Measurements from ENCODE around the gene PGS1.

PGS1 gene

DNA sequence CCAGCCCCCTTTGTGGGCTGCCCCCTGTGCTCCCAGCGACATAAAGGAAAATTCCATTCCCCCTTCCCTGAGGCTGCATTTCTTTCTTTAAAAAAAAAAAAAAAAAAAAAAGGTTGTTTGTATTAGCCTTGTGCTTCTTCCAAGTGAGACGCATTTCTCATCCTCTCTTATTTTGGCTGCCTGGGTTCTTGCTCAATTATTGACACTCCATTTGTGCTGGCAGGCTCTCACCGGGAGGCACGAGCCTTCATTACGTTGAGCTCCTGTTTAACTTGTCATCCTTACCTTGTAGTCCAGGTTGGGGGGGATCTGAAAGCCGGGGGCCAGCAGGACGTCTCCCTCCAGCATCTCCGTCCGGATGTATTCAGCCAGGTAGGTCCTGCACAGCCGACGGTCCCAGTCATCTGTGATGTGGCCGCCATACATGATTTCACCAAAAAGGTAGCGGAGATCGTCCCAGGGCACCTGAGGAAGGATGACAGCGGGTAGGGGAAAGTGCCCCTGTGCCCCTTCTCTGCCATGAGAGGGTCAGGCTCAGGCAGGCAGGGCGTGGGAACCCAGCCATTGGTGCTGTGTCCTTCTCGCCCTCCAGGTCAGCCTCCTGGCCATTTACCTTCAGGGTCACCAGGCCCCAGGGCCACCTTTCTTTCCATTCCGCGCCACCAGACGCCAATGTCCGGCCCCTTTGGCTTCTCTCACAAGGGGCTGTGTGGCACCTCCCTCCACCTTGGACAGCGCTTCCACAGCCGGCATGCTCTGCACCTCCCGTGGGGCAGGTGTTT is 50.6 kb downstream of the PGS1 start:
- DNase-seq, result no peak

DNA sequence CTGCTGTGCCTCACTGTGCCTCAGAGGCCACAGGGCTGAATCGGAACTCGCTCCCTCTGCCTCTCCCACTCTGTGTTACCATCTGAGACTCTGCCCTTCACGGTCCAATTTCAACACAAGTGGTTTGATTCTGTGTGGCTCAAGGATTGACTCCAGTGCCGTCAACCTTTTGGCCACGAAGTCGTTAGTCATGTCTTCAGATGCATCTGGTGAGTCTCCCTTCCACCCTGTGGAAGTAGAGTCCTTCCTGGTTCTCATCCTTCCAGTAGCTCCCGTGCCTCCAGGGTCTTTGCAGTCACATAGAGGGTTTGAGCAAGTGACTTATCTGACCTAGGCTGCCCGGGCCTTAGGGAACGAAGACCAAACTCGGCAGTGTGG is 51.2 kb downstream of the PGS1 start:
- no peak for DNase-seq

DNA sequence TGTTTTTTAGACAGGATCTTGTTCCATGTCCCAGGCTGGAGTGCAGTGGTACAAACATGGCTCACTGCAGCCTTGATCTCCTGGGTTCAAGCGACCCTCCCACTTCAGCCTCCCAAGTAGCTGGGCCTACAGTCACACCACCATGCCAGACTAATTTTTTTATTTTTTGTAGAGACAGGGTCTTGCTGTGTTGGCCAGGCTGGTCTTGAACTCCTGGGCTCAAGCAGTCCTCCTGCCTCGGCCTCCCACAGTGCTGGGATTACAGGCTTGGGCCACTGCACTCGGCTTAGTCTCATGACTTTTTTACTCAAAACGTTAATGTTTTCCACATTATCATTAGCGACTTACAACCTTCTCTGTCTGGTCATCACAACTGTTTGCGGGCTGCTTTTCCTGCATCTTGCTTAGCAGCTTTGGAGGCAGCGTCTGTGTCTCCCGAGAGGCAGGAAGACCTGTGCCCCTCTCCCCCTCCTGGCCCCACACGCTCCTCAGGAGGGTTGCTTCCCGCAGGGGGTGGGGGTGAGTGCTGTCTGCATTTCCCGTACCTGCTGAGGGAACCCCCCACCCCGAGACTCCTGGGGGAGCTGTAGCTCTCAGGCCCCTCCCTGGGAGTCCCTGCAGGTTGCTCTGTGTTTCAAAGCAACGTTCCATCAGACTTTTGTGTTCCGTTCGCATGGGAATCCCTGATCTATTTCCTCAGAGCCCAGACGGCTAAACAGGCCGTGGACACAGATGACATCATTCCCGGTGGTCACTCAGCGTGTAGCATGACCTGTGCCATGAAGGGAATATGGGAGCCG is 52.6 kb downstream of the PGS1 start:
- no peak for DNase-seq

DNA sequence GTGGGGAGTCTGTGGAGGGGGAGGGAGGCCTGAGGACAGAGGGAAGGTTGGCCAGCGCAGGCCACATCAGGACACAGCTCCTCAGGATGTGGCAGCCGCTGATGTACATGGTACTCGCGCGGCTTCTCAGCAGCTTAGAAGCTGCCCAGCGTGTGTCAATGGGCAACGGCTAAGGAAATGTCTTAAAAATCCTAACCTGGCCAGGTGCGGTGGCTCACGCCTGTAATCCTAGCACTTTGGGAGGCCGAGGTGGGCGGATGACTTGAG is 53.2 kb downstream of the PGS1 start:
- DNase-seq, result no peak

DNA sequence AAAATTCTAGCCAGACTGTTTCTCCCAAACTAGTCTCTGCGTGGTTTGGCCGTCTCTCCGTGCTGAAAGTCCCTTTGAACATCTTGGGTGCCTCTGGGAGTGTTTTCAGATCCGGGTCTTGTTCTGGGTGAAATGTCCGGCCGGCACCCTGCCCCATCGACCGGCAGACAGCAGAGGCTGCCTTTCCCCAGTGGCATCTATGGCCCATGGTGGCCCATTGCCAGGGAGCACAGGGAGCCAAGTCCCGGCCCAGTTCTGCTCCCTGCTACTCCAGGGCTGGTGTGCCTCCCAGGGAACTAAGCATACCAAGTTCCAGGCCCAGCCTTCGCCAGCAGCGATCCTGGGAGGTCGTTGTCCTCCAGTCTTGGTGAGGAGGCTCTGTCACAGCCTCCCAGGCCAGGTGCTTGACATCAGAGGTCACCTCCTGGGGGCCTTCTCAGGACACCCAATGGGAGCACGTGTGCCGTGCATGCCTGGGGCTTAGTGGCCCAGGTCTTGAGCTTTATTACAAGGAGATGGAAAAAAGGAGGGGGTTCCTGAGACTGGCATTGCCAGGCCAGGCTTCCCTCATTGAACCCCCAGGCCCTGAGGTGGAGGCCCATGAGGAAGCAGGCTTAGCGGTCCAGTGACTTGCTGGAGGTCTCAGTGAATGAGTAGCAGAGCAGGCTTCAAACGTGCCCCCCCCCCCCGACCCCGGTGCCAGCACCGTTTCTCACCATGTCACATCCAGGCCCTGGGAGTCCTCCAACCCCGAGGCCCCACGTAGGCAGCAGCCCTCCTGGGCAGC is 54.0 kb downstream of the PGS1 start:
- no peak for DNase-seq

DNA sequence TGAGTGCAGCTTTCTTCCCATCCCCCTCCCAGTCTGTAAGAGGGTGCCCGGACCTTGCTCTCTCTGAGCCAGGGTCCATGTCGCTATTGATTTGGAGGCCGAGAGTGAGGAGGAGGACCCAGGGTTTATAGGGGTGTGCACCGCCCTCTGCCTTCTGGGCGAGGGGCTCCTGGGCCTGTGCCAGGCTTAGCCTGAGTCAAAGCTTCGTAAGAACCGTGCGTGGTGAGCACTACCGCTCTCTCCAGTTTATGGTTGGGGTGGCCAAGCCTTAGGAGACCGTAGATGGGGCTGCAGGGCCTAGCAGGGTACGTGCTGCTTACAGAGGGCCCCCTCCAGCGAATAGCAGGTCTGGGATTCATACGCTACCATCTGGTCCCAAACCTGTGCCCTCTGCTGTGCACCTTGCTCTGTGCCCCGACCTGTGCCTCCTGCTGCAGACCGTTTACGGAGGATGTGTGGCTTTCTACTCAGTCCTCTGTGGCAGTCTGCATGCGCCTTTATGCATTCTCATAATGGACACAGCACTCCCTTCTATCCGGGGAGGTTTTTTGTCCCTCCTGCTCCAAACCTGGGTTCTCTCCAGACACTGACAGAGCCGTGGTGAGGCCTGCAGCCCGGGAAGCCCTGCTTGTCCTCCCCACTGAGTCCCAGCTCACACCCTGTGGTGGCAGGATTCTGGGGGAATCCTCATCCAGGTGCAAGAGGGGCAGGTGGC is 54.7 kb downstream of the PGS1 start:
- no peak for DNase-seq

DNA sequence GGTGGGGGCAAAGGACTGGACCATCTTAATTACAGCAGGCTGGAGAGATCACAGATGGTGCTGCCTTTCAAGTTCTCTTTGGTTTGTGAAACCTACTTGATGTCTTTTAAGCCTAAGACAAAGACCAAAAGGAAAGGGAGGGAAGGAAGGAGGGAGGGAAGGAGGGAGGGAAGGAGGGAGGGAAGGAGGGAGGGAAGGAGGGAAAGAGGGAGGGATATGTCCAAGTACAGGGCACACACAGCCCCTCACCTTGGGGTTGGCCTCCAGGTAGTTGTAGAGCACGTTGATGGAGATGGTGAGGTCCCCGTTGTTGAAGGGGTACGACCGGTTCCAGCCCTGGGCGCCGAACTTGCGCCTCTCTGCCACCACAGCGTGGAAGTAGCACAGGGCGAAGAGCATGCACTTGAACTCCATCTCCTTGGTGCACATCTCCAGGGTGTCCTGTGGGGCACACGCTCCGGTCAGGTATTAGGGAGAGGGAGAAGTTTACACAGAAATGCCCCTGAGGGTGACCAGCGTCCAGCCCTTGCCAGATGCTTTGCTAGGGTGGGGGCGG is 55.4 kb downstream of the PGS1 start:
- no peak for DNase-seq

DNA sequence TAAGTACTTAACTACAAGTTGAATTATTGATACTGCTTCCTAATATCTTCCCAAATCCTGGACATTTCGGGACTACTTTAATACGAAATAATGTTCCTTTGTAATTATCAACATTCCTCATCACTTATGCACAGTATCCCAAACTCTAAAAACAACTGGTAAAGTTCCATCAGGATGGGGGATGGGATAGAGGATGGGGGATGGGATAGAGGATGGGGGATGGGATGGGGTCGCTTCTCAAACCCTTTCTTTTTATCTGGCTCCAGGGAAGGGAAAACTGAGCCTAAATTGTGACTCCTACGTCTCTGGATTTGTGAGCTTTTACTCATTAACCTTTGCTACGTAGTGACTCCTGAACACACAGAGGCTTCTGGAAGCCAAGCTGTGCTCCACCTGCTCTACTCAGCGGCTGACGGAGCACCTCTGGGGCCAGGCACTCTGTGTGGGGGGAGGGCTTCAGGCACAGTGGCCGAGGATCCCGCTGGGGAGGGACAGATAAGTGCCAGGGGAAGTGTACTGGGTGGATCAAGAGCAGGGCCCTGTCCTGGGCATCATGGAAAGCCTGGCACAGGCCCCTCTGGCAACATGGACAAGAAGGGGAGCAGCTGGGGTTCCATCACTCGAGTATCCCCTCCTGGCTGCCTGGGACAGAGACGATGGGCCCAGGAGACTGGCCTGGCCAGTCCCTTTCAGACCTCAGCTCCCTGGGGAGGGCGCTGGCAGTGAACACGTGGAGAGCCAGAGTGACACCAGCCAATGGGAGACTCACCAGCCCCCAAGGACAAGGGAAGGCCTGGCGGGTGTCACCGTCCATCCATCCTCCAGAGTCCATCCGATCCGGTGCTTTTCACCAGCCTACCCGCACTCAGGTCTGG is 56.2 kb downstream of the PGS1 start:
- DNase-seq, result no peak

DNA sequence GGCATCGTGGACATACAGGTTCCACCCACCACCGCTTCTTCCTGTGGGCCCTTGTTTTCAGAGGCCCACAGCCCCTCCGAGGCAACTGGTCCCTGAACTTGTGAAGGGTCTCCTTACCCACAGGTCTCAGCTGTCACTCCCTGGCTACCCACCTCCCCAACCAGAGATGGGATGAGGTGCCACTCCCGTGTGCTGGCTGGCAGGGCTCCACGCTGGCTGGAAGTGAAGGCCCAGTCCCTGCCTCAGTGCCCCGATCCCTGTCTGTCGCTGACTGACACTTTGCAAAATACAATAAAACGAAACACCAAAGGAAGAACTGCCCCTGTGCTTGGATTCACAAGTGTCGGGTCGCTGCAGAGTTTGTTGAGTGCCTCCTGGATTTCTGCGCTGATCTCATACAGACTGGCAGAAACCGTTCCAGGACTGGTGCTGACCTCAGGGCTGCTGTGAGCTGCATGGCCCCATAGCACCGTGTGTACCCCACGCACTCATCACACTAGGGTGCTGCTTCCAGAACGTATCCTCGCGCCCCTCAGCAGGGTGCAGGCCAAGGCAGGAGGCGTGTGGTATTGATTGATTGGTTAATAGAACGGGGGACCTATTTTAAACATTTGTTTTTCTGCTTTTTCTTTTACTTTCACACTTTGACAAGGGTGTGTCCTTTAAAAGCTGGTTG is 57.0 kb downstream of the PGS1 start:
- no peak for DNase-seq

DNA sequence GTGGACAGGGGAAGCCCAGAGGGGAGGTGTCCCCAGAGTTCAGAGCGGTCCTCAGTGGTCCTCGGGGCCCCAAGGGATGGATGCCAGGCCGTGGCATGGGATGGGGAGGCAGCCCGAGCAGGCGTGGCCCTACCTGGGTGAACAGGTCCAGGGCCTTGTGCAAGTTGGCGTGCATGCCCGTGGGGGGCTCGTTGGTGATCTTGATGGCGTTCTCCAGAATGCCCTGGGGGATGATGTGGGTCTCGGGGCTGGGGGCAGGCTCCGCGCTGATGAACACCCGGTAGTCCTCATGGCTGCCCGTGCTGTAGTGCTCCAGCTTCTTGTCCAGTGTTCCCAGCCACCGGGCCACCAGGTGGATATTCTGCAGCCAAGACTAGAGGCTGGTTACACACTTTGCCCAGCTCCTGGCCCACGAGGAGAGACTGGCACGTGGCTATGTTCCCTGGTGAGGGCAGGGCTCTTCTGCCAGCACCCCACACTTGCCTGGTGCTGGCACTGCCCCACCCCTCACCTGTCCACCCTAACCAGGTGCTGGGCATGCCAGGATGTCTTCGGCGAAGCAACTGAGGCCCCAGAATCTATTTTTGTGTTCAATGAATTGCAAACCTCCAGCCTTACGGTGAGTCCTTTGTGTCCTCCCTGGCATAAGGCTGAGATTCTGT is 59.2 kb downstream of the PGS1 start:
- DNase-seq, result no peak

DNA sequence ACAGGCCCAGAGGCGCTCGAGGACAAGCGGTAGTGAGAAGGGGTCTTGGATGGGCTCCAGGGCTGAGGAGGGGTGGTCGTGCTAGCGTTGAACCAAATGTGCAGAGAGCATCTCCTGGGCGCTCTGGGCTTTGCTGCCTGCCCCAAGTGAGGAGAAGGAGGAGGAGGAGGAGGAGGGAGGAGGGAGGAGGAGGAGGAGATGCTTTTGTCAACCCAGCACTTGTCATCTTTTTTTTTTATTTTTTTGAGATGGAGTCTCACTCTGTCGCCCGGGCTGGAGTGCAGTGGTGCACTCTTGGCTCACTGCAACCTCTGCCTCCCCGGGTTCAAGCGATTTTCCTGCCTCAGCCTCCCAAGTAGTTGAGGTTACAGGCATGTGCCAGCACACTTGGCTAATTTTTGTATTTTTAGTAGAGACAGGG is 59.8 kb downstream of the PGS1 start:
- DNase-seq, result no peak

DNA sequence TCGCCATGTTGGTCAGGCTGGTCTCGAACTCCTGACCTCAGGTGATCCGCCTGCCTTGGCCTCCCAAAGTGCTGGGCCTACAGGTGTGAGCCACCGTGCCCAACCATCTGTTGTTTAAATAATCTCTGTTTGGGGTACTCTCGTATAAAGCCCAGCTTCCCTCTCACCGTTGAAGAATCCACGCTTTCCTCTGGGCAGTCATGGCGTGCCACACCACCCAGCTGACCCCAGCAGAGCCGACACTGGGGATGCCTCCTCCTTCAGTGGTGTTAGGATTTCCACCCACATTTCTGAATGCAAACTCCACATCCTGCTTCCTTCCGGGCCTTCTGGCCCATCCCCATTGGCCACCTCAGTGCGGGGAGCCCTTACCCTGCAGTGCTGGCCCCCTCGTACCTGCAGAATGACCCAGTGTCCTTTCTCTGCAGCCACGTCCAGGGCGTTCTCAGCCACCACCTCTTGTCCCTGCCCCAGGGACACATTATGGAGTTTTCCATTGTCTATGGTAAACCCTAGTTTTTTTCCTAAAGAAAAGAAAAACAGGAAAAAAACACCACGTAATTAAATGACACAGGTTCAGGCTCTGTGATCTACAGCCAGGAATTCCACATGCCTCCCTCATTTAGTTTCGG is 60.4 kb downstream of the PGS1 start:
- DNase-seq, result no peak

DNA sequence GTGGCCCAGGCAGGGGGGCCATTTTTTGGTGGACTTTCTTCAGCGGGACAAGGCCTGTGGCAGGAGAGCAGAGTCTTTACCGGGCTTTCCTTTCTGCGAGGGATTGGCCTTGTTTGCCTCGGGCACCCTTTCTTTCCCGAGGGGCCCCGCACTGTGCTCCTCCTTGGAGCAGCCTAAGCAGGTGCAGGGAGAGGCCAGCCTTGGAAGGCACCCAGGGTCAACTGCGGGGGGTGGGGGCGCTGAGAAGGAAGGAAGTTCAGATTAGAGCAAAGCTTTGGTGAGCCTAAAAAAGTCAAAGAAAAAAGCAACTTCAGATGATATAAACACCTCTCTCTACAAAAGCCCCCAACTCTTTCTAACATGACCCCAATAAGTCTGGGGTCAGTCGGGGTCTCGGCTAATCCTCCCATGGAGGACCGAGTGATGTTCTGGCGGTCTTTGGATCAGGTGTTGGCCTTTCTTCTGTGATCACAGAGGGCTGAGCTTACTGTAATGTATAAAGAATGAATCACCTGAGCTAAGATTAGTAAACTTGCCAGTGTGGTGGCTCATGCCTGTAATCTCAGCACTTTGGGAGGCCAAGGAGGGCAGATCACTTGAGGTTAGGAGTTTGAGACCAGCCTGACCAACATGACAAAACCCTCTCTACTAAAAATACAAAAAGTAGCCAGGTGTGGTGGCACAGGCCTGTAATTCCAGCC is 63.0 kb downstream of the PGS1 start:
- no peak for DNase-seq

DNA sequence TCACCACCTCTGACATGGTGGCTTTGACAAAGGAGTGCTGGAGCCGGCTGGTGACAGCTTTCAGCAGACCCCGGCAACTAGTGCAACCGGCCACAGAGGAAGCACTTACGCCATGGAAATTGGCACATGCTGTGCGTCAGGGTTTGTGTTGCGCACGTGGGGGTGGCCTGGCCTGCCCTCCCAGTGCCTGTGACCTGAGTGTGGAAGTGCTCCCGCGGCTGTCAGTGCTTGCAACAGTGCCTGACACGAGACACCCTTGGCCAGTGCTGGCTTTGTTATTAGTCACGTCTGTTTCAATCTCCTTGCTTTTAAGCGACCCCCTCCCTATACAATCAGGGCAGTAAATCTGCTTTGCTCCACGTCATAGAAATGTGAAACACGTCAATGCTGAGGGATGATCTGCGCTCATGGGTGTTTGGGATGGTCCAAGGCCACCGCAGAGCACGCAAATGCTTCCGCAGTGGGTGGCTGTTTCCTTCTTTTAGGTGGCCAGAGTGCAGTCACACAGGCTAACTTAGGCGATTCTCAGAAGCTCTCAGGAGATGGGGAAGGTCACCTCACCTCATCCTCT is 64.3 kb downstream of the PGS1 start:
- DNase-seq, result peak; percentile 96 to 99 (median 97)

DNA sequence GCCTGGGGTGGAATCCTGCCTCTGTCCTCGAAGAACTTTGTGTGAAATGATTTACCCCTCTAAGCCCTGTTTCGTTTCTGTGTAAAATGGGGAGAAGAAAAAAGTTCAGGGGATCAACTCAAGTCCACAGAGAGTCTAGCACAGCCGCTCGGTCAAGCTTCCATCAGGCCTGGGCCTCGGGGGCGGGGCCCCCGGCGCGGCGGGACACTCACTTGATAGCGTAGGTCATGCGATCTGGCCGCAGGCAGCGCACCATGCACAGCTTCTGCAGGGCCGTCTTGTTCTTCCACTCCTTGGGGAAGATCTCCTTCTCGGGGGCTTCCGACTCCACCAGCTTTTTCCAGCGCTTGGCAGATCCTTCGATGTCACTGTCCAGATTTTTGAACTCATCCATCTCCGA is 65.9 kb downstream of the PGS1 start:
- no peak for DNase-seq

DNA sequence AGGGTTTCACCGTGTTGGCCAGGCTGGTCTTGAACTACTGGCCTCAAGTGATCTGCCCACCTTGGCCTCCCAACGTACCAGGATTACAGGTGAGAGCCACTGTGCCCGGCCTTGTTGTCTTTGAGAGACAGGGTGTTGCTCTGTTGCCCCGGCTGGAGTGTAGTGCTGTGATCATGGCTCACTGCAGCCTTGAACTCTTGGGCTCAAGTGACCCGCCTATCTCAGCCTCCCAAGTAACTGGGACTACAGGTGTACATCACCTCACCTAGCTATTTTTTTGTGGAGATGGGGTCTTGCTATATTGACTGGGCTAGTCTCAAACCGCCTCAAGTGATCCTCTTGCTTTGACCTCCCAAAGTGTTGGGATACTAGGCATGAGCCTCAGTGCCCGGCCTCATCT is 68.4 kb downstream of the PGS1 start:
- no peak for DNase-seq

DNA sequence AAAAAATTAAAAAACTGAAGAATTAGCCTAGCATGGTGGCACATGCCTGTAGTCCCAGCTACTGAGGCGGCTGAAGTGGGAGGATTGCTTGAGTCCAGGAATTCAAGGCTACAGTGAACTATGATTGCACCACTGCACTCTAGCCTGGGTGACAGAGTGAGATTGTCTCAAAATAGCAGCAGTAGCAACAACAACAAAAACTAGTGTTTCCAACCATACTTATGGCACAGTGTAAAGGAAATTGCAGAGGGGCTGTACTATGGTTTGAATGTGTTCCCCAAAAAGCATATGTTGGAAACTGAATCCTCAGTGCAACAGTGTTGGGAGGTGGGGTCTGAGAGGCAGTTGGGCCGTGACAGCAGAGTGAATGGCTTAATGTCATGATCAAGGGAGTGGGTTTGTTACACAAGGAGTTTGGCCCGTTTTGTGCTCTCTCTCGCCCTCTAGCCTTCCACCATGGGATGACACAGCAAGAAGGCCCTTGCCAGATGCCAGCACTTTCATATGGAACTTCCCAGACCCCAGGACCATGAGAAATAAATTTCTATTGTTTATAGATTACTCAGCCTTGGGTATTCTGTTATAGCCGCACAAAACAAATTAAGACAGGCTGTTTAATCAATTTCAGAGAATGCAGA is 70.0 kb downstream of the PGS1 start:
- DNase-seq, result peak; percentile 26 to 49 (median 30)

DNA sequence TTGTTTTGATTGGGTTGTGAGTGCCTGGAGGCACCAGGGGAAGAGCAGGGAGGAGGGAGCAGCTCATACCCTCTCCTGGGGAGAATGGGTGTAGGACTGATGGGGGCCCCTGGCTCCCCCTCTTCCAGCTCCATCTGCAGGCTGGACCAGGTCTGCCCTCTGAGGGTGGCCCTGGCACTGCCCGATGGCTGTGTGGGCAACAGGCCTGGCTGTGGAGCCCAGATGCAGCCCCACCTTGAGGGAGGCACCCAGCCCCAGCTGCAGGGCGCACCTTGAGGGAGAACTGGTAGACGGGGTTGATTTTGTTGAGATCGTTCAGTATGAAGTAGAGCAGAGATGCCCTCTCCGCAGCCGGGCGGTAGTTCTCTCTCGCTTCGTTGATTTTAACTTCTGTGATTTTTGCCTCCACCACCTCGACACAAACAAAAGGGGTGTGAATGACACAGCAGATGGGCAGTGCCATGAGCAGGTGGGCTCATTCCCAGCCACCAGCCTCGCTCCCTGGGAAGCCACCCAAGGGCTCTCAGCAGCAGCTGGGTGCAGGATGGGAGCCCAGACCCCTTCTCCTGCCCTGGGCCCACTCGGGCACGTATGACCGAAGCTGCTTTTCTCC is 71.6 kb downstream of the PGS1 start:
- no peak for DNase-seq

Measured in suppressor macrophage treated with lipopolysaccharide for 1 hour (primary cell).